GM12878 (cell line): Measurements from ENCODE around the gene KANK4.

Experiments
- JUND ChIP-seq: IDR thresholded peaks from 2 replicates; pipeline ENCODE4 v1.6.1; 2012; ENCODE audit warnings: low read depth, mild to moderate bottlenecking, low read length, improper control_type of control experiment, moderate library complexity
- SIN3A ChIP-seq: IDR thresholded peaks from 2 replicates; pipeline ENCODE4 v1.6.1; 2012; ENCODE audit warnings: low read depth, low read length, improper control_type of control experiment
- SP1 ChIP-seq: IDR thresholded peaks from one replicate; pipeline ENCODE4 v1.6.1; 2011; ENCODE audit warnings: low read depth, low read length
- TARDBP ChIP-seq: IDR thresholded peaks from 2 replicates; pipeline ENCODE4 v1.6.1; 2016; ENCODE audit warnings: borderline replicate concordance
- ZNF274 ChIP-seq: IDR thresholded peaks from one replicate; pipeline ENCODE4 v1.8.0; 2011; ENCODE audit not compliant: insufficient read length, insufficient read depth
- TF ChIP-seq, protein P1 (sequence below): IDR thresholded peaks from 2 replicates; pipeline ENCODE4 v1.6.1; 2012; ENCODE audit warnings: low read depth, low read length, improper control_type of control experiment
- TF ChIP-seq, protein P2 (sequence below): IDR thresholded peaks from 2 replicates; pipeline ENCODE4 v1.6.1; 2012; ENCODE audit warnings: mild to moderate bottlenecking, low read depth, low read length

DNA sequence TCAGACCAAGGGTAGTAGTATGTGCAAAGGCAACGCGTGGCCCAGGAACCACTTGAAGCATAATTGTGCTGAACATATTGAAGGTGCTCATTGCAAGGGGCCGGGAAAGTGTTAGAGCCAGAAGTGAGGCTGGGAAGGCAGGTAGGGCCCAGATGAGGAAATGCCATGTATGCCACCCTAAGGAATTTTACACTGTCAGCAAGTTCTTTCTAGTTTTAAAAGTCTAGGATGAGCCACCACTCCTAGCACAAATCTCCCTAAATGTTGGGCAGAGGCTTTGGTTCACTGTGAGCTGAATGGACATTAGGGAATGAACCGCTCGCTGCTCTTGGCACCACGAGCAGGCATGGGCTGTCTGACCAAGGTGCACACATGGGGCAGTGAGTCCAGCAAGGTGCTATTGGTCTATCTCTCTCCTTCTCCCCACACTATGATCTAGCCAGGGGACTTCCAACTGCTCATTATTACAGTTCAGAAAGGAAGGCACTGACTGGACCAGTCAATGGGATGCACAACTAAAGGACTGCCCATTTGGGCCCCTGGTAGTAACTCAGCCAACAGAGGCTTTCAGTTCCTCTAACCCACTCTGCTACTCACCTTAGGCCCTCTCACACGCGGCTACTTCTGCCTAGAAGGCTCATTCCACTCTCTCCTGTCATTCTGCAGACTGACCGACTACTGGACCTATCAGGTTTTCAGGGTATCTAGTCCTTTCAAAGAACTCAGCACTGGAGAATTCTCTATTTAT lies 2.0 kb downstream of the KANK4 start:
- TF ChIP-seq, protein P1, sequence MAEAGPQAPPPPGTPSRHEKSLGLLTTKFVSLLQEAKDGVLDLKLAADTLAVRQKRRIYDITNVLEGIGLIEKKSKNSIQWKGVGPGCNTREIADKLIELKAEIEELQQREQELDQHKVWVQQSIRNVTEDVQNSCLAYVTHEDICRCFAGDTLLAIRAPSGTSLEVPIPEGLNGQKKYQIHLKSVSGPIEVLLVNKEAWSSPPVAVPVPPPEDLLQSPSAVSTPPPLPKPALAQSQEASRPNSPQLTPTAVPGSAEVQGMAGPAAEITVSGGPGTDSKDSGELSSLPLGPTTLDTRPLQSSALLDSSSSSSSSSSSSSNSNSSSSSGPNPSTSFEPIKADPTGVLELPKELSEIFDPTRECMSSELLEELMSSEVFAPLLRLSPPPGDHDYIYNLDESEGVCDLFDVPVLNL: no peak
- TF ChIP-seq JUND: no peak
- TF ChIP-seq SIN3A: no peak
- no peak for TF ChIP-seq TARDBP
- TF ChIP-seq SP1: no peak
- no peak for TF ChIP-seq ZNF274
- TF ChIP-seq, protein P2, sequence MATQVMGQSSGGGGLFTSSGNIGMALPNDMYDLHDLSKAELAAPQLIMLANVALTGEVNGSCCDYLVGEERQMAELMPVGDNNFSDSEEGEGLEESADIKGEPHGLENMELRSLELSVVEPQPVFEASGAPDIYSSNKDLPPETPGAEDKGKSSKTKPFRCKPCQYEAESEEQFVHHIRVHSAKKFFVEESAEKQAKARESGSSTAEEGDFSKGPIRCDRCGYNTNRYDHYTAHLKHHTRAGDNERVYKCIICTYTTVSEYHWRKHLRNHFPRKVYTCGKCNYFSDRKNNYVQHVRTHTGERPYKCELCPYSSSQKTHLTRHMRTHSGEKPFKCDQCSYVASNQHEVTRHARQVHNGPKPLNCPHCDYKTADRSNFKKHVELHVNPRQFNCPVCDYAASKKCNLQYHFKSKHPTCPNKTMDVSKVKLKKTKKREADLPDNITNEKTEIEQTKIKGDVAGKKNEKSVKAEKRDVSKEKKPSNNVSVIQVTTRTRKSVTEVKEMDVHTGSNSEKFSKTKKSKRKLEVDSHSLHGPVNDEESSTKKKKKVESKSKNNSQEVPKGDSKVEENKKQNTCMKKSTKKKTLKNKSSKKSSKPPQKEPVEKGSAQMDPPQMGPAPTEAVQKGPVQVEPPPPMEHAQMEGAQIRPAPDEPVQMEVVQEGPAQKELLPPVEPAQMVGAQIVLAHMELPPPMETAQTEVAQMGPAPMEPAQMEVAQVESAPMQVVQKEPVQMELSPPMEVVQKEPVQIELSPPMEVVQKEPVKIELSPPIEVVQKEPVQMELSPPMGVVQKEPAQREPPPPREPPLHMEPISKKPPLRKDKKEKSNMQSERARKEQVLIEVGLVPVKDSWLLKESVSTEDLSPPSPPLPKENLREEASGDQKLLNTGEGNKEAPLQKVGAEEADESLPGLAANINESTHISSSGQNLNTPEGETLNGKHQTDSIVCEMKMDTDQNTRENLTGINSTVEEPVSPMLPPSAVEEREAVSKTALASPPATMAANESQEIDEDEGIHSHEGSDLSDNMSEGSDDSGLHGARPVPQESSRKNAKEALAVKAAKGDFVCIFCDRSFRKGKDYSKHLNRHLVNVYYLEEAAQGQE: no peak
